Brain microvascular endothelial cell (primary cell): ENCODE measurements around the gene SHROOM1.

ENCODE experiments used
- DNase-seq: peaks from one replicate; pipeline ENCODE4 v3.0.0-alpha.2; 2020
- H3K27ac ChIP-seq: fragments of 250-450 bp; sonication (Bioruptor Pico); 2 replicates; pipeline ENCODE4 v1.5.1; 2020; ENCODE audit warnings: mild to moderate bottlenecking, moderate library complexity
- H3K27me3 ChIP-seq: fragments of 250-450 bp; sonication (Bioruptor Pico); replicated peaks from 2 replicates; pipeline ENCODE4 v1.5.1; 2020; ENCODE audit warnings: mild to moderate bottlenecking
- H3K36me3 ChIP-seq: fragments of 250-450 bp; sonication (Bioruptor Pico); replicated peaks from 2 replicates; pipeline ENCODE4 v1.5.1; 2020; ENCODE audit warnings: mild to moderate bottlenecking
- H3K4me3 ChIP-seq: 2 replicates; pipeline ENCODE4 v1.5.1; 2011; ENCODE audit warnings: low read depth, mild to moderate bottlenecking, control low read depth, low read length, moderate library complexity
- in situ Hi-C: cut with HindIII; loops from 2 replicates; pipeline ENCODE4 v1.10.0; 2017; ENCODE audit warnings: low sequenced_read_pairs, low pct_ligation_motif_present
- TF ChIP-seq, protein P1 (sequence below): IDR thresholded peaks from 2 replicates; pipeline ENCODE4 v1.5.1; 2011; ENCODE audit warnings: low read depth, mild to moderate bottlenecking, moderate library complexity, low read length, control low read depth, inconsistent platforms; ENCODE audit errors: missing control alignments

SHROOM1 gene

DNA sequence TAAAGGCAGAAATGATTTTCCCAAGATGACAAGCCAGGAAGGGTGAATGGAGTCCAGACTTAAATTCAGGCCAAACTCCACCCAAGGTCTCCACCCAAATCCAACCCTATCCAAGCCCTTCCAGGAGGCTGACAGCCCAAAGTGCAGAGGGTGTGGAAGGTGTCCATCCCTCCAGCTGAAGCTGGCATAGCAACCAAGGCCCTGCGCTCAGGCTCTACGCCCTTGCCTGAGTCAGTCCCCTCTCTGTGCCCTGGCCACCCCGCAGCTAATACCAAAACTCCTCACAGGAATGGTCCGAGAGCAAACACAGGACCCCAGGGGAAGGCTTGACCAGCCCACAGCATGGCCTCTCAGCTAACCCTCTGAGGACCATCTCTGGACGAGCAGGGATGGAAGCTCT is 55.6 kb downstream of the SHROOM1 start:
- Histone ChIP-seq H3K27ac (no peak overlapping the region), H3K27me3 (no peaks in the 10 kb centered on the region), H3K36me3 (no peaks in the 10 kb centered on the region), H3K4me3 (no peak overlapping the region)
- TF ChIP-seq, protein P1, sequence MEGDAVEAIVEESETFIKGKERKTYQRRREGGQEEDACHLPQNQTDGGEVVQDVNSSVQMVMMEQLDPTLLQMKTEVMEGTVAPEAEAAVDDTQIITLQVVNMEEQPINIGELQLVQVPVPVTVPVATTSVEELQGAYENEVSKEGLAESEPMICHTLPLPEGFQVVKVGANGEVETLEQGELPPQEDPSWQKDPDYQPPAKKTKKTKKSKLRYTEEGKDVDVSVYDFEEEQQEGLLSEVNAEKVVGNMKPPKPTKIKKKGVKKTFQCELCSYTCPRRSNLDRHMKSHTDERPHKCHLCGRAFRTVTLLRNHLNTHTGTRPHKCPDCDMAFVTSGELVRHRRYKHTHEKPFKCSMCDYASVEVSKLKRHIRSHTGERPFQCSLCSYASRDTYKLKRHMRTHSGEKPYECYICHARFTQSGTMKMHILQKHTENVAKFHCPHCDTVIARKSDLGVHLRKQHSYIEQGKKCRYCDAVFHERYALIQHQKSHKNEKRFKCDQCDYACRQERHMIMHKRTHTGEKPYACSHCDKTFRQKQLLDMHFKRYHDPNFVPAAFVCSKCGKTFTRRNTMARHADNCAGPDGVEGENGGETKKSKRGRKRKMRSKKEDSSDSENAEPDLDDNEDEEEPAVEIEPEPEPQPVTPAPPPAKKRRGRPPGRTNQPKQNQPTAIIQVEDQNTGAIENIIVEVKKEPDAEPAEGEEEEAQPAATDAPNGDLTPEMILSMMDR, result no peak
- DNase-seq, result no peak
- in situ Hi-C loops, result no loop called here

GRCh38 chr5:132774406-132774805 is 56.0 kb downstream of the SHROOM1 start:
- in situ Hi-C loops, result no loop called here
- Histone ChIP-seq H3K27ac (no peak overlapping the region), H3K4me3 (no peak overlapping the region), H3K36me3 (no peaks in the 10 kb centered on the region), H3K27me3 (no peaks in the 10 kb centered on the region)
- TF ChIP-seq, protein P1, result no peak
- DNase-seq, result no peak

GRCh38 chr5:132773601-132774355 is 56.7 kb downstream of the SHROOM1 start:
- DNase-seq, result no peak

DNA sequence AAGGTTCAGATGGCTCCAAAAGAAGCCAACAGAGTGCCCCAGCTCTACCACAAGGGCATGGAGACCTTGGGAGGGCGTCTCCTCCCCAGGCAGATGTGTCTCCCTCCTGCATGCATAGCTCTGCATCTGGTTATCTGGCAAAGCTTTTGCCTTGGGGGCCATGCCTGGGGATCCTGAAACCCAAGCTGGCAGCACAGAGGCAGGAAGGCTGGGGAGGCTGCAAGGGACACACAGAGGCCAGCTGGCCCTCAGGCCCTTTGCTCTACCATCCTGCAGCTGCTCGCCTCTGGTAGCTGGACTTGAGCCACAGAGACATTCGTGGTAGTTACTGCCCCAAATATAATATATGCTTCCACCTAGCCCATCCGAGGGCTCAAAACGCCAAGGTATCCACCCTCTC is 57.3 kb downstream of the SHROOM1 start:
- Histone ChIP-seq H3K36me3 (no peaks in the 10 kb centered on the region), H3K4me3 (no peak overlapping the region), H3K27ac (no peak overlapping the region), H3K27me3 (no peaks in the 10 kb centered on the region)
- in situ Hi-C loops, result no loop called here
- TF ChIP-seq, protein P1, result no peak
- DNase-seq, result no peak

More at GRCh38 chr5:132773601-132774355, 56.7 kb downstream of the SHROOM1 start:
- TF ChIP-seq, protein P1, result no peak
- no peak overlapping the region for H3K4me3 ChIP-seq
- H3K27me3 ChIP-seq, result no peaks in the 10 kb centered on the region
- no peaks in the 10 kb centered on the region for H3K36me3 ChIP-seq
- in situ Hi-C loops, result no loop called here
- H3K27ac ChIP-seq, result no peak overlapping the region

DNA sequence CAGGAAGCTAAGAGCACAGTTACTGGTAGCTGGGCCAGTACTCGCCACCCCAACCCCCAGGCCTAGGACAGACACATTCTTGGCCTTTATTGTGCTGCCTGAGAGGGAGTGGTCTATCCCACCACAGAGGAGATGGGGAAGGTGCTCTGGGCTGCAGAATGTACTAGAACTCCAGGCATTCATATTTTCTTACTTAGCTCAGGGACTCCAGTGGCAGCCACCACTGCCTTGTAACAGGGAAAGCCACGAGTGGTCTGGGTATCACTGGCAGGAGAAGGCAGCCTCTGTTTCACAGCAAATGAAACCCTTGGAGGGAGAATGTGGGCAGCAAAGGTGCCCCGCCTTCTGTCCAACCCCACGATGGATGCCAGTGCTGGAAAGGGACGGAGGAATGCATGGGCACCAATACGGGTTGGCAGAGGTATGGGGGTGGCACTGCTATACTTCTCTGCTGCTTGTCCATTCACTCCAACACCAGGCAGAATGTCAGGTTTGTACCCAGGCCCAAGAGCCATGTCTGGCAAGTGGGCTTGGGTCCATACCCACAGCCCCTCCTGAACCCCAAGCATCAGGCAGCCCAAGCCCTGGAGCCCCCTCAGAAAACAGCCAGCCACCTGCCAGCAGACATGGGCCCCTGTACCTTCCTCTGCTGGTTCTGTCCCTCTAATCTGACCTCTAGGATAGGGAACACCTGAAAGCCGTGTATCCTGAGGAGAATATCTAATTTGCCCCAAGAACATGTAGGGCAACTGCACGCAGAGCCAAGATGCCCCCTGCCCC is 58.0 kb downstream of the SHROOM1 start:
- H3K36me3 ChIP-seq, result no peaks in the 10 kb centered on the region
- no peak overlapping the region for H3K4me3 ChIP-seq
- TF ChIP-seq, protein P1, result no peak
- H3K27ac ChIP-seq, result no peak overlapping the region
- no peak for DNase-seq
- H3K27me3 ChIP-seq, result no peaks in the 10 kb centered on the region
- in situ Hi-C loops, result no loop called here
